GM15510 (cell line): ENCODE measurements around the gene SGPP1.

ENCODE experiments used
- POLR2A ChIP-seq: IDR thresholded peaks from 3 replicates; pipeline ENCODE4 v1.6.1; 2011; ENCODE audit warnings: borderline replicate concordance; ENCODE audit not compliant: insufficient read length; ENCODE audit errors: extremely low read depth

The SGPP1 gene

DNA sequence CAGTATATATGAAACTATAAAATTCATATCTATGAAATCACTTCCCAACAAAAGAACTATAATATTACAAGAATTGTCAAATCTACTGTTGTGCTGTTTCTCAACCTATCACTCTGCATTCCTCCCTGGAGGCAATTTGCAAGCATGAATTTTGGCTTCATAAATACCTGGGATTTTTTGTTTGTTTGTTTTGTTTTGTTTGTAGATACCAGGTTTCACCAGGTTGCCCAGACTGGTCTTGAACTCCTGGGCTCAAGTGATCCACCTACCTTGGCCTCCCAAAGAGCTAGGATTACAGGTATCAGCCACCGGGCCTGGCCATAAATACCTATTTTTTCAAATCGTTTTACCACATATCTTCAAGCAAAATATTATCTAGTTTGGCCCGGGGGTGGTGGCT is 38.7 kb downstream of the SGPP1 start:
- no peak for TF ChIP-seq POLR2A

DNA sequence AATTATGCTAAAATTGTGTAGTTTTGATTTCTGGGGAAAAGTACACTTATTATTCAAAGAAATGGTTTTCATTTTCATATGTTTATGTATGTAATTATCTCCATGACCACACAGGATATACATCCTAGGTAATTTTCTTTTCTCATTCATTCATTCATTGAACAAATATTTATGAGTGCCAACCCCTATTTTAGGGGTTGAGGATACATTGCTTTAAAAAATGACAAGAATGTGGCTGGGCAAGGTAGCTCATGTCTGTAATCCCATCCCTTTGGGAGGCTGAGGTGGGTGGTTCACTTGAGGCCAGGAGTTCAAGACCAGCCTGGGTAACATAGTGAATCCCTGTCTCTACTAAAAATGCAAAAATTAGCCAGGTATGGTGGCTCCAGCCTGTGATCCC is 40.9 kb downstream of the SGPP1 start:
- no peak for TF ChIP-seq POLR2A

DNA sequence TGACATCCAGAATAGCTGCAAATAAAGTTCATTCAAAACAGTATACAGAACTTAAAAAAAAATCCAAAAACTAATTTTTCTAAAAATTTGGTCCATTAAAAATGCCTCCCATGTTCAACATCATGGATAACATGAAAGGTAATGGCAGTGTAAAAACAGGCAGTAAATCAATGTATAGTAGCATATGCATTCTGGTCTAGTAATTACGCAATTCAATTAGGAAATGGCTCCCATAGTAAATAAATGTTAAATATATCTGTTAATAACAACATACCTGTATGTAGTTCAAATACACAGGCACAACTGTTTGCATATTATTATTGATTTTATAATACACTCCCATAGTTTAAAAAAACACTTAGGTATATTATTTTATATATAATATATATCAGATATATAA is 42.5 kb downstream of the SGPP1 start:
- TF ChIP-seq POLR2A, result no peak

DNA sequence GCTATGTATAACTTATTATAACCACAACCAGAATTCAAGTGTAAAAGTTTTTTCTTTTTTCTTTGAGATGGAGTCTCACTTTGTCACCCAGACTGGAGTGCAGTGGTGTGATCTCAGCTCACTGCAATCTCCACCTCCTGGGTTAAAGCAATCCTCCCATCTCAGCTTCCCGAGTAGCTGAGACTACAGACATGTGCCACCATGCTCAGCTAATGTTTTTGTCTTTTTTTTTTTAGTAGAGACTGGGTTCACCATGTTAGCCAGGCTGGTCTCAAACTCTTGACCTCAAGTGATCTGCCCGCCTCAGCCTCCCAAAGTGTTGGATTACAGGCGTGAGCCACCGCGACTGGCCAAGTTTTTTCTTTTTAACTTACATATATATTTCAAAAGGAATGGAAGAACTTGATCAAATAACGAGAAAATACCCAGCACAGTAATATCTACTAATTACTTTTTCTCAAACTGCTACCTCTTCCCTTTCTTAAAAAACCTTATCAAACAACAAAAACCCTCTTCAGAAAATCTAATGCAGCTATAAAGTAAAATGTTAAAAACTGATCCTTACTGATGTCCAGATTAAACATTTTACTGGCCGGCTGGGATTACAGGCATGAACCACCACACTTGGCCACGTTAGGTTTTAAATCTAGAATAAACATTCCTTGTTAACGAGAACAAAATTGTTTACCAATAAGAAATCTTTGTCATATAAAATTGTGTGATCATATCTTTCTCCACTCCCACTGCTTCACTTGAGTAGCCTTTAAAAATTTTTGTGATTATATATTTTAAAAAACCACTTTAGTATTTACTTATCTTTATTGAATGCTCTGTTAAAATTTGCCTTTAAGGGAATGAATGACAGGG is 44.9 kb downstream of the SGPP1 start:
- no peak for TF ChIP-seq POLR2A

DNA sequence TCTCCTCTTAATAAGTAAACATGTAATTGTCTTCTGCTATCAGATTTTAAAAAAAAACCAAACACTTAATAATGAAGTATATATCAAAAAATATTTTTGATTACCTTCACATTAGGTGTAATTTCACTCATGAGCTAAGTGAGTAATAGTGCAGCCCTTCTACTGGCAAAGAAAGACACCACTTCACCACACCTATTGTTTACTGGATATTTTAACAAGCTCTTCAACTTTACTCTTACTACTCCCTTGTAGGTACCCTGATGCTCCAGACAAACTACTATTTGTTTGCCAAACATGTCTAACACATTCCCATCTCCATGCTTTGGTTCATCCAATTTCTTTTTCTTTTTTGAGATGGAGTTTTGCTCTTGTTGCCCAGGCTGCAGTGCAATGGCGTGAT is 49.3 kb downstream of the SGPP1 start:
- no peak for TF ChIP-seq POLR2A

DNA sequence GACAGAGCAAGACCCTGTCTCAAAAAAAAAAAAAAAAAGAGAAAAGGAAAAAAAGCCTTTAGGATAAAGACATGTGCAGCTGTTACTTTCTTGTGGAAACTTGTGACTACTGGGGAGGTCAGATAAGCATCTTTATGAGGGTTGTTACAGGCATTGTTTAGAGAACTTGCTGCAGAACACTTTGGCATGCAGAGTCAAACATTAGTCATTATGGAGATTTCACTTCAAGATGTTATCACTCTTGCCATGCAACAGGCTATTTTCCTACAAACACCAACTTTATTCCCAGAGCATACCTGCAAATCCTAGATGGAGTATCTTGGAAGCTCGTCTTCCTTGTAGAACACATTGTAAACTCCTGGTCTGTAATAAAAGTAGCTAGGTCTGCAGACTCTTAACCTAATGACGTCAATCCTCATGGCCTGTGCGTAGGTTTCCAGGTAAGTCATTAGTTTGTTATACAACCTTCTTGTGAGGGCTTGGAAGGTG is 49.9 kb downstream of the SGPP1 start:
- no peak for TF ChIP-seq POLR2A

DNA sequence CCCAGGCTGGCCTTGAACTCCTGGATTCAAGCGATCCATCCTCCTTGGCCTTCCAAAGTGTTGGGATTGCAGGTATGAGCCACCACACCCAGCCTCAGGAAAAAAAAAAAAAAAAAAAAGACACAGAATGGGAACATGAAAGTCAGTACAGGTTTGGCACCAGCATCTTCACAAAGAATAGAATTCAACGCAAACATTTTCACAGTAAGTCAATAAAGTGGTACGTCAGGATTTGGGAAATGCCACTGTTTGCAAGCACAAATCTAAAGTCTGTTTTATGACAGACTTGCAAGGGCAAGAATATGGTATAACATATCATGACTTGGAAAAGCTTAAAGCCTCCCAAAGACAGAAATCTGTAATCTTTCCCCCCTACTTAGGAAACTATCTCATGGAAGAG is 51.2 kb downstream of the SGPP1 start:
- no peak for TF ChIP-seq POLR2A

DNA sequence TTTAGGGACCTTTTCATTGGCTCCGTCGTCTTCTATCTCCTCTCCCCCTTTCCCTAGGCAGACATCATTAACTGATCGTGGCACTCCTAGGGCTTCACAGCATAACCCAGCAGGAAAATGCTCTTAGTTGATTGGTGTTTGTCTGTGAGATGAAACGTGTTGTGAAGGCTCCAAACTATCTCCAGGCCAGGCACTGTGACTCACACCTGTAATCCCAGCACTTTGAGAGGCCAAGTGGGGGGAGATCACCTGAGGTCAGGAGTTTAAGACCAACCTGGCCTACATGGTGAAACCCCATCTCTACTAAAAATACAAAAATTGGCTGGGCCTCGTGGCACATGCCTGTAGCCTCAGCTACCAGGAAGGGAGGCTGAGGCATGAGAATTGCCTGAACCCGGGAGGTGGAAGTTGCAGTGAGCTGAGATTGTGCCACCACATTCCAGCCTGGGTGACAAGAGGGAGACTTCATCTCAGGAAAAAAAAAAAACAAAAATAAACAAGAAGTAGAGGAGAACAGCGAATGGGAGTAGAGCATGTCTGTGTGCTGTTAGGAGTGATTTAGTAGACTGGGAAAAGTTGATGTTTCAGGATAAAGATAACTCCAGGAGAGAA is 53.9 kb downstream of the SGPP1 start:
- no peak for TF ChIP-seq POLR2A

DNA sequence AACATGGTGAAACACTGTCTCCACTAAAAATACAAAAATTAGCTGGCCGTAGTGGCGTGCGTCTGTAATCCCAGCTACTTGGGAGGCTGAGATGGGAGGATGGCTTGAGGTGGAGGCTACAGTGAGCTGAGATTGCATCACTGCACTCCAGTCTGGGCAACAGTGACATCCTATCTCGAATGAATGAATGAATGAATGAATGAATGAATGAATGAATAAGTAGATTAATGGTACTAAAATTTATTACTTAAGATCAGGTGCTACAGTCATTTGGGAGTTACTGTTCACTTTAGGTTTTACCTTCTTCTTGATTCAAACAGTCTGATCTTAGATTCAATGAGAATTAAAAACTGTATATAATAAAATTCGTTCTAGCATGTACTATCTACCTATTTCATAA is 54.6 kb downstream of the SGPP1 start:
- TF ChIP-seq POLR2A, result no peak

DNA sequence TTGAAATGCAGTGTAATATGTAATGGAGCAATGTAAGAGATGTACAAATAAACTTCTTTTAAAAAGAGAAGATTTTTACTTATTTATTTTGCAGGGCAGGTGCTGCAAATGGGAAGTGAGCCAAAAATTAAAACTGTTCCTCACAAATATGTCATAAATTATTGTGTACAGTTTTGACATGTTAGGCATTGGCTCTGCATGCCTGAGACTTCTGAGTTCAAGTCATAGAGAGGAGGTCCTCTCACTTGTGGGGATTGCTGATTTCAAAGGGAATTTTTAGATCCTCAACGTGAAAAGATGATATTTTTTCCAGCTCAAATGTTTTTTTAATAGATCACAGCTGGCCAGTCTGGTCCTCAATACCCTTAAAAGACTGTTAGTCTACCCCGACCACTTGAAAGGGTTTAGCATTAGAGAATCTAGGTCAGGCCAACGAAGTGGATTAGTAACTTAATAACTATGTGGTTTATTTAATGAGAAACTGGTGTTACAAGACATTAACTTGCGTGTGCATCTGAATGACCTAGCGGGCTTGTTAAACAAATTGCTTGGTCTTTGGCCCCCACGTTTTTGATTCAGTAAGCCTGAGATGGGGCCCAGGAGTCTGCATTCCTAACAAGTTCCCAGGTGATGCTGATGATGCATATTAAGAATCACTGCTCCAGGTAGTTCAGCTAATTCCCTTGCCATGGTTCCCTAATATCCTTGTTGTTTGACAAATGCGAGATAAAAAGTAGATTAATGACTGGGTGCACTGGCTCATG is 55.3 kb downstream of the SGPP1 start:
- TF ChIP-seq POLR2A, result no peak

DNA sequence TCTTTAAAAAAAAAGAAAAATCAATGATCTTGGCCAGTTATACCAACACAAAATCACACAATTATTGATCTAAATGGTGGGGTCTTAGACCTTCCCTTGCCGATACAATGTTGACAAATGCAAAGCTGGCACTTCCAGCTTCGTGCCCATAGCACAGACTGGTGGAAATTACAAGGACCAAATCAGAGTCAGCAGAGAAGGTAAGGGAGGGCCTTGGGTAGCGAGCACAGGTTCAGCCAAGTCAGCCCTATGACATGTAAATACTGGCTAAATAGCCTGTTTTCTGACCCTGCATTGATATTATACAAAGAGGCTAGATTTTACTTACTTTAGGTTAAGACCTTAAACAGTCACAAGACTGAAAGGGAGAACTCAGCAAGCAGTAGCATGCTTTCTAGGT is 55.9 kb downstream of the SGPP1 start:
- no peak for TF ChIP-seq POLR2A

DNA sequence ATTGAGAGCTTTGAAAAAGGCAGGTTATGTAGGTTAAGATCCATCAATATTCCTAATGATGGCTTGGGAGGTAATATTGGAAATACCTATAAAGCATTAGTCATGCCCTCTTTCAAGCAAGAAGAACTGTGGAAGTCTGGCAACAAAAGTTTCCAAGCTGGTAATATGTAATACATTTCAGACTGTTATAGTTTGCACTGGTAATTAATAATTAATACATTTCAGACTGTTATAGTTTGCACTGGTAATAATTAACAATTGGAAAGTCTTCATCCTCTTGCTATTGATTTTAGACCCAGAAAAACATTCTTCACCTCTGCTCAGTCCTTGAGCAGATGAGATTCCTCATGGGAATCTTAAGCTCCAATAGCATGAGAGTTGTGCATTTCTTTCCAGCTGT is 57.2 kb downstream of the SGPP1 start:
- TF ChIP-seq POLR2A, result no peak

DNA sequence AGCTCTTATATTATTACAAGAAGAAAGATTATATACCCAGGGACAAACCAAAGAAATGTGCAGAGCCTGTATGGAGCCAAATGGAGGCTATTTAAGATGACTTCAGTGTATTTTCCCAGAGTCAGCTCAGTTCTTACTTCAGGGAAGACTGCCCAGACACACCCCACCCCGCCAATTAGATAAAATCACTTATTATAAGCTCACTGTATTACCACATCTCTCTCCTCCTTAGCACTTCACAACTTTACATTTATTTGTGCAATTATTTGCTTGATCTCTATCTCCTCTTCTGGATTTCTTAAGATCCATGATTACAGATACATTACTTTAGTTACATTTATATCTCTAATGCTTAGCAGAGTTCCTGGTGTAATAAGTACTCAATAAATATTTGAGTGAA is 61.5 kb downstream of the SGPP1 start:
- no peak for TF ChIP-seq POLR2A

DNA sequence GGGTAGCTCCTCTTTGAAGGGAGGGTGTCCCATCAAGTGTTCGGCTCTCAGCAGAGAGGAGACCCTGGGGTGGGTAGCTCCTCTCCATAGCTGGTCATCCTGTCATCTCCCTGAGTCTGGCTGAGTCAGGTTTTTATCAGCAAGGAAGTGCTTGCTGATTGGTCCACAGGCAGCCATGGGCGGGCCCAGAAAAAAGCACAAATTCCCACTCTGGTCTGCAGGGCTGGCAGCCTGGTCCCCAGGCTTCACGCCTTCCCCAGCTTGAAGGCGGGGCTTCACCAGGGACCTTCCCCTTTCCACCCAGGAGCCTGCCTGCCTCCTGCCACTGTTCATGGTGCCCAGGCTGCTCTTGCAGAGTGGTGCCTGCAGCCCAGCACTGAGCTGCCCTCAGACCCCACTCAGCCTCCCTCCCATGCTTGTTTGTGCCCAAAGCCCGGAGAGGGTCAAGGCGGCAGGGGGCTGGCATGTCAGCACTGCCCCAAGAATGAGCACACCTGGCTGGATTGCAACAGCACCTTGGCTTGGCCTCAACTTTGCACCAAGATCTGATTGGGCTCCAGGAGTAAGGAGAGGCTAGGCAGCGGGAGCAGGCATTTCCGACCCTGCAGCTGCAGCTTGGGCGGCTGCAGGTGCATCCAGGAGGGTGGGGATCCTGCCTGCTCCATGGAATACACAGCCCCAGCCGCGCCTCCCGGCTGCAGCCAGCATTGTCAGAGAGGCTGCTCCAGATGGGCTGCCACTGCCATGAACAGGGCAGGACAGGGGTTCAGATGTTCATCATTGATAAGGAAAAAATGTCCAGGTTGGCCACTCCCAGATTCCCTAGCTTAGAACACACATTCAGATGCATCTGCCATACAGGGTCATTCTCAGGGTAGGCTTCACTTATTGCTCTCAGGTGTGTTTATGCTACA is 64.2 kb downstream of the SGPP1 start:
- TF ChIP-seq POLR2A, result no peak
